ENCODE results near the gene DPP3.

Gene DPP3

DNA sequence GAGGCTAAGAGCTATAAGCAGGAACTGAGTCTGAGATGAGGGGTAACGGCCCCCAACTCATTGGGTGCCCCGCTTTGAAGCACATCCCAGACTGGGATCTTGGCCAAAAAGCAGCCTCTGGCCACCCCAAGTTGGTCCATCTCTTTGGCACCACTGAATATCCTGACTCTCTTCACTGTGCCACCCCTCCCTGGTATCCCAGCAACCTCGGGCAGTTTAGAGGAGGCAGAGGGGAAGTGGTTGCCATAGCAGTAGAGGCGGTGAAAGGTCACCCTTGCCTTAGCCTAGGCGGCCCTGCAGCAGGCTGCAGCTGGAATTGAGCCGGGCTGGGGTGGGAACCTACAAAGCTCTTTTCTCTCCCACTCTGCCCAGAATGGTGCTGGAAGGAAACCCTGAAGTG is 12.5 kb upstream of the DPP3 start:
- TF ChIP-seq CSDC2 (CRISPR knock-in tag; IDR thresholded peaks at IDR 0.05) (no peak), ZFP3 (CRISPR knock-in tag; IDR thresholded peaks at IDR 0.05) (no peak), ZNF70 (CRISPR knock-in tag; IDR thresholded peaks at IDR 0.05) (no peak), ZC3H10 (CRISPR knock-in tag; IDR thresholded peaks at IDR 0.05) (no peak), ZNF565 (CRISPR knock-in tag; conservative IDR thresholded peaks at IDR 0.05; ENCODE audit: low read depth) (no peak), GLIS3 (CRISPR knock-in tag; IDR thresholded peaks at IDR 0.05) (no peak), SNAI2 (CRISPR knock-in tag; IDR thresholded peaks at IDR 0.05) (no peak), PPARA (CRISPR knock-in tag; IDR thresholded peaks at IDR 0.05; ENCODE audit: borderline replicate concordance) (no peak), BACH2 (CRISPR knock-in tag; IDR thresholded peaks at IDR 0.05; ENCODE audit: borderline replicate concordance) (no peak)
- TF ChIP-seq, protein P1, sequence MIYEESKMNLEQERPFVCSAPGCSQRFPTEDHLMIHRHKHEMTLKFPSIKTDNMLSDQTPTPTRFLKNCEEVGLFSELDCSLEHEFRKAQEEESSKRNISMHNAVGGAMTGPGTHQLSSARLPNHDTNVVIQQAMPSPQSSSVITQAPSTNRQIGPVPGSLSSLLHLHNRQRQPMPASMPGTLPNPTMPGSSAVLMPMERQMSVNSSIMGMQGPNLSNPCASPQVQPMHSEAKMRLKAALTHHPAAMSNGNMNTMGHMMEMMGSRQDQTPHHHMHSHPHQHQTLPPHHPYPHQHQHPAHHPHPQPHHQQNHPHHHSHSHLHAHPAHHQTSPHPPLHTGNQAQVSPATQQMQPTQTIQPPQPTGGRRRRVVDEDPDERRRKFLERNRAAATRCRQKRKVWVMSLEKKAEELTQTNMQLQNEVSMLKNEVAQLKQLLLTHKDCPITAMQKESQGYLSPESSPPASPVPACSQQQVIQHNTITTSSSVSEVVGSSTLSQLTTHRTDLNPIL (CRISPR knock-in tag; IDR thresholded peaks at IDR 0.05; ENCODE audit: low read depth): no peak
- TF ChIP-seq, protein P2, sequence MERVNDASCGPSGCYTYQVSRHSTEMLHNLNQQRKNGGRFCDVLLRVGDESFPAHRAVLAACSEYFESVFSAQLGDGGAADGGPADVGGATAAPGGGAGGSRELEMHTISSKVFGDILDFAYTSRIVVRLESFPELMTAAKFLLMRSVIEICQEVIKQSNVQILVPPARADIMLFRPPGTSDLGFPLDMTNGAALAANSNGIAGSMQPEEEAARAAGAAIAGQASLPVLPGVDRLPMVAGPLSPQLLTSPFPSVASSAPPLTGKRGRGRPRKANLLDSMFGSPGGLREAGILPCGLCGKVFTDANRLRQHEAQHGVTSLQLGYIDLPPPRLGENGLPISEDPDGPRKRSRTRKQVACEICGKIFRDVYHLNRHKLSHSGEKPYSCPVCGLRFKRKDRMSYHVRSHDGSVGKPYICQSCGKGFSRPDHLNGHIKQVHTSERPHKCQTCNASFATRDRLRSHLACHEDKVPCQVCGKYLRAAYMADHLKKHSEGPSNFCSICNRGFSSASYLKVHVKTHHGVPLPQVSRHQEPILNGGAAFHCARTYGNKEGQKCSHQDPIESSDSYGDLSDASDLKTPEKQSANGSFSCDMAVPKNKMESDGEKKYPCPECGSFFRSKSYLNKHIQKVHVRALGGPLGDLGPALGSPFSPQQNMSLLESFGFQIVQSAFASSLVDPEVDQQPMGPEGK (CRISPR knock-in tag; IDR thresholded peaks at IDR 0.05; ENCODE audit: borderline replicate concordance): no peak
- ATAC-seq: no peak; the same call in 2 of the 3 replicates

DNA sequence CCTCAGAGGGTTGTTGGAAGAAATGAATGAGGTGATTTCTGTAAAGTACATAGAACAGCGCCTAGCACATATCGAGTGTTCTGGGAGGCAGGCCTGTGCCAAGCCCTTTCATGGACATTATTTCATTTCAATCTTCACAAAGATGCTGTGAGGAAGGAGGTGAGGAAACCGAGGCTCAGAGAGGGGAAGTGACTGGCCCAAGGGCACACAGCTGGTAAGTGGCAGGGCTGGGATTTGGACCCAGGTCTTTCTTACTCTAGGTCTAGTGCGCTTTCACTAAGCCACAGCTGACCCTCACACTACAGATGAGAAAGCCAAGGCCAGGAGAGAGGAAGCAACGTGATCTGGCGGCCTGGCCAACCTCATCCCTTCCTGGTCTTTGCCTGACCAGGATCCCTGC is 11.5 kb upstream of the DPP3 start:
- ATAC-seq: no peak
- TF ChIP-seq, protein P3, sequence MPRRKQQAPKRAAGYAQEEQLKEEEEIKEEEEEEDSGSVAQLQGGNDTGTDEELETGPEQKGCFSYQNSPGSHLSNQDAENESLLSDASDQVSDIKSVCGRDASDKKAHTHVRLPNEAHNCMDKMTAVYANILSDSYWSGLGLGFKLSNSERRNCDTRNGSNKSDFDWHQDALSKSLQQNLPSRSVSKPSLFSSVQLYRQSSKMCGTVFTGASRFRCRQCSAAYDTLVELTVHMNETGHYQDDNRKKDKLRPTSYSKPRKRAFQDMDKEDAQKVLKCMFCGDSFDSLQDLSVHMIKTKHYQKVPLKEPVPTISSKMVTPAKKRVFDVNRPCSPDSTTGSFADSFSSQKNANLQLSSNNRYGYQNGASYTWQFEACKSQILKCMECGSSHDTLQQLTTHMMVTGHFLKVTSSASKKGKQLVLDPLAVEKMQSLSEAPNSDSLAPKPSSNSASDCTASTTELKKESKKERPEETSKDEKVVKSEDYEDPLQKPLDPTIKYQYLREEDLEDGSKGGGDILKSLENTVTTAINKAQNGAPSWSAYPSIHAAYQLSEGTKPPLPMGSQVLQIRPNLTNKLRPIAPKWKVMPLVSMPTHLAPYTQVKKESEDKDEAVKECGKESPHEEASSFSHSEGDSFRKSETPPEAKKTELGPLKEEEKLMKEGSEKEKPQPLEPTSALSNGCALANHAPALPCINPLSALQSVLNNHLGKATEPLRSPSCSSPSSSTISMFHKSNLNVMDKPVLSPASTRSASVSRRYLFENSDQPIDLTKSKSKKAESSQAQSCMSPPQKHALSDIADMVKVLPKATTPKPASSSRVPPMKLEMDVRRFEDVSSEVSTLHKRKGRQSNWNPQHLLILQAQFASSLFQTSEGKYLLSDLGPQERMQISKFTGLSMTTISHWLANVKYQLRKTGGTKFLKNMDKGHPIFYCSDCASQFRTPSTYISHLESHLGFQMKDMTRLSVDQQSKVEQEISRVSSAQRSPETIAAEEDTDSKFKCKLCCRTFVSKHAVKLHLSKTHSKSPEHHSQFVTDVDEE (CRISPR knock-in tag; IDR thresholded peaks at IDR 0.05): no peak
- no peak for TF ChIP-seq SNAI2 (CRISPR knock-in tag; IDR thresholded peaks at IDR 0.05)
- no peak for TF ChIP-seq TCF4 (CRISPR knock-in tag; IDR thresholded peaks at IDR 0.05; ENCODE audit: borderline replicate concordance)
- TF ChIP-seq ZNF8 (CRISPR knock-in tag; IDR thresholded peaks at IDR 0.05): no peak
- TF ChIP-seq, protein P4, sequence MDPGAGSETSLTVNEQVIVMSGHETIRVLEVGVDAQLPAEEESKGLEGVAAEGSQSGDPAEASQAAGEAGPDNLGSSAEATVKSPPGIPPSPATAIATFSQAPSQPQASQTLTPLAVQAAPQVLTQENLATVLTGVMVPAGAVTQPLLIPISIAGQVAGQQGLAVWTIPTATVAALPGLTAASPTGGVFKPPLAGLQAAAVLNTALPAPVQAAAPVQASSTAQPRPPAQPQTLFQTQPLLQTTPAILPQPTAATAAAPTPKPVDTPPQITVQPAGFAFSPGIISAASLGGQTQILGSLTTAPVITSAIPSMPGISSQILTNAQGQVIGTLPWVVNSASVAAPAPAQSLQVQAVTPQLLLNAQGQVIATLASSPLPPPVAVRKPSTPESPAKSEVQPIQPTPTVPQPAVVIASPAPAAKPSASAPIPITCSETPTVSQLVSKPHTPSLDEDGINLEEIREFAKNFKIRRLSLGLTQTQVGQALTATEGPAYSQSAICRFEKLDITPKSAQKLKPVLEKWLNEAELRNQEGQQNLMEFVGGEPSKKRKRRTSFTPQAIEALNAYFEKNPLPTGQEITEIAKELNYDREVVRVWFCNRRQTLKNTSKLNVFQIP (CRISPR knock-in tag; IDR thresholded peaks at IDR 0.05; ENCODE audit: borderline replicate concordance, low read depth): no peak
- TF ChIP-seq GLIS3 (CRISPR knock-in tag; IDR thresholded peaks at IDR 0.05): no peak
- TF ChIP-seq, protein P1 (CRISPR knock-in tag; IDR thresholded peaks at IDR 0.05; ENCODE audit: low read depth): no peak
- no peak for TF ChIP-seq OSR1 (CRISPR knock-in tag; IDR thresholded peaks at IDR 0.05)
- no peak for TF ChIP-seq ZNF565 (CRISPR knock-in tag; conservative IDR thresholded peaks at IDR 0.05; ENCODE audit: low read depth)
- no peak for TF ChIP-seq TOX (CRISPR knock-in tag; IDR thresholded peaks at IDR 0.05; ENCODE audit: borderline replicate concordance)
- TF ChIP-seq ZFP30 (CRISPR knock-in tag; IDR thresholded peaks at IDR 0.05): no peak
- TF ChIP-seq ARNTL (CRISPR knock-in tag; IDR thresholded peaks at IDR 0.05; ENCODE audit: borderline replicate concordance, low read depth): no peak
- TF ChIP-seq, protein P2 (CRISPR knock-in tag; IDR thresholded peaks at IDR 0.05; ENCODE audit: borderline replicate concordance): no peak
- TF ChIP-seq PPARA (CRISPR knock-in tag; IDR thresholded peaks at IDR 0.05; ENCODE audit: borderline replicate concordance): no peak
- TF ChIP-seq RARB (CRISPR knock-in tag; IDR thresholded peaks at IDR 0.05): no peak
- no peak for TF ChIP-seq ZC3H10 (CRISPR knock-in tag; IDR thresholded peaks at IDR 0.05)
- TF ChIP-seq, protein P5, sequence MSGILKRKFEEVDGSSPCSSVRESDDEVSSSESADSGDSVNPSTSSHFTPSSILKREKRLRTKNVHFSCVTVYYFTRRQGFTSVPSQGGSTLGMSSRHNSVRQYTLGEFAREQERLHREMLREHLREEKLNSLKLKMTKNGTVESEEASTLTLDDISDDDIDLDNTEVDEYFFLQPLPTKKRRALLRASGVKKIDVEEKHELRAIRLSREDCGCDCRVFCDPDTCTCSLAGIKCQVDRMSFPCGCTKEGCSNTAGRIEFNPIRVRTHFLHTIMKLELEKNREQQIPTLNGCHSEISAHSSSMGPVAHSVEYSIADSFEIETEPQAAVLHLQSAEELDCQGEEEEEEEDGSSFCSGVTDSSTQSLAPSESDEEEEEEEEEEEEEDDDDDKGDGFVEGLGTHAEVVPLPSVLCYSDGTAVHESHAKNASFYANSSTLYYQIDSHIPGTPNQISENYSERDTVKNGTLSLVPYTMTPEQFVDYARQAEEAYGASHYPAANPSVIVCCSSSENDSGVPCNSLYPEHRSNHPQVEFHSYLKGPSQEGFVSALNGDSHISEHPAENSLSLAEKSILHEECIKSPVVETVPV (CRISPR knock-in tag; IDR thresholded peaks at IDR 0.05): no peak
- no peak for TF ChIP-seq ISL1 (CRISPR knock-in tag; IDR thresholded peaks at IDR 0.05)

Data from SK-N-SH treated with all-trans-retinoic acid at 6 μM for 48 hours (cell line).